ENCODE results near the gene SGCB.

The SGCB gene

GRCh38 chr4:52045028-52045427, 6.9 kb upstream of the SGCB start:
- no peak for TF ChIP-seq CTCF (conservative IDR thresholded peaks at IDR 0.05)
- H3K27ac ChIP-seq: no peak overlapping the region

- no peak for TF ChIP-seq CTCF (conservative IDR thresholded peaks at IDR 0.05)
- H3K27ac ChIP-seq: peak overlapping the region; percentile 62
Observed at GRCh38 chr4:52037689-52038102, 403 bp downstream of the SGCB start.

GRCh38 chr4:52036886-52037530, 1.1 kb downstream of the SGCB start:
- H3K27ac ChIP-seq: no peak overlapping the region
- TF ChIP-seq CTCF (conservative IDR thresholded peaks at IDR 0.05): no peak

GRCh38 chr4:52035190-52035589, 2.9 kb downstream of the SGCB start:
- no peak for TF ChIP-seq CTCF (conservative IDR thresholded peaks at IDR 0.05)
- no peak overlapping the region for H3K27ac ChIP-seq

GRCh38 chr4:52032005-52032404, 6.1 kb downstream of the SGCB start:
- TF ChIP-seq CTCF (conservative IDR thresholded peaks at IDR 0.05): no peak
- H3K27ac ChIP-seq: no peak overlapping the region

- H3K27ac ChIP-seq: no peak overlapping the region
- no peak for TF ChIP-seq CTCF (conservative IDR thresholded peaks at IDR 0.05)
Observed at GRCh38 chr4:52028970-52029369, 9.1 kb downstream of the SGCB start.

GRCh38 chr4:52019936-52020657, 18.0 kb downstream of the SGCB start, which contains the start of gene LRRC66:
LRRC66 (minus strand) TSS chr4:52020363; CDS start chr4:52017613, 2,750 bp downstream.
- no peak for TF ChIP-seq CTCF (conservative IDR thresholded peaks at IDR 0.05)
- H3K27ac ChIP-seq: no peak within 1 kb of the TSS

All from VCaP (cell line).